Lung (tissue), 12 donors: ENCODE measurements around the gene GLCCI1. TPM values are rescaled to one million over a fixed set of nuclear protein-coding genes. Genes with fewer than 3 reads are reported as not detected.

Experiments
- ATAC-seq: fragments of 200-7000 bp; cut with Tn5 transposase; one replicate; pipeline ENCODE4 v1.9.1; 2020; ENCODE audit warnings: moderate number of reproducible peaks; ENCODE audit not compliant: insufficient read depth, low FRiP score
- DNase-seq, 3 donors: peaks; one replicate each; pipeline ENCODE4 v3.0.0-alpha.2; 2013 to 2017
- H3K27ac ChIP-seq, 2 donors: one replicate each; pipeline ENCODE4 v1.5.1; 2013; ENCODE audit warnings: mild to moderate bottlenecking in 2 of 2, moderate library complexity in 2 of 2, control low read depth in 1 of 2, inconsistent platforms in 1 of 2, low read depth in 1 of 2, low read length in 1 of 2
- H3K27me3 ChIP-seq, 3 donors: one replicate each; pipeline ENCODE4 v1.5.1; 2013; ENCODE audit warnings: low read length in 2 of 3; ENCODE audit not compliant: control insufficient read depth in 3 of 3, insufficient read depth in 3 of 3
- H3K36me3 ChIP-seq, 4 donors: one replicate each; pipeline ENCODE4 v1.5.1; 2013; ENCODE audit warnings: low read length in 4 of 4, mild to moderate bottlenecking in 1 of 4, moderate library complexity in 1 of 4; ENCODE audit not compliant: control insufficient read depth in 4 of 4, insufficient read depth in 4 of 4
- H3K4me1 ChIP-seq, 5 donors: one replicate each; pipeline ENCODE4 v1.5.1; 2013; ENCODE audit warnings: low read length in 5 of 5, mild to moderate bottlenecking in 2 of 5, moderate library complexity in 1 of 5; ENCODE audit not compliant: control insufficient read depth in 5 of 5, insufficient read depth in 5 of 5
- H3K4me3 ChIP-seq: one replicate; pipeline ENCODE4 v1.5.1; 2013; ENCODE audit warnings: mild to moderate bottlenecking, control low read depth, moderate library complexity
- H3K9ac ChIP-seq, 2 donors: one replicate each; pipeline ENCODE4 v1.5.1; 2013; ENCODE audit warnings: low read length in 2 of 2, control low read depth in 1 of 2; ENCODE audit not compliant: insufficient read depth in 1 of 2
- H3K9me3 ChIP-seq, 4 donors: one replicate each; pipeline ENCODE4 v1.5.1; 2013; ENCODE audit warnings: low read length in 3 of 4, mild to moderate bottlenecking in 1 of 4, moderate library complexity in 1 of 4; ENCODE audit not compliant: control insufficient read depth in 4 of 4, insufficient read depth in 3 of 4
- WGBS, 2 donors: extraction: QIAGEN DNeasy Blood & Tissue Kit; methylation state at CpG; one replicate each; pipeline ENCODE4 v1.1.7; 2013; 5-methylcytosine and 5-hydroxymethylcytosine counted together
- polyA plus RNA-seq, 2 donors: library from polyadenylated mRNA; stranded (reverse); fragments of 200-250 nt; gene quantifications; one replicate each; pipeline ENCODE4 v1.2.1, GENCODE V29; 2013
- total RNA-seq, 2 donors: library from RNA; depleted of rRNA in 1 of 2; stranded (reverse); fragments of >200 nt in 1 of 2; gene quantifications; one replicate each; pipeline ENCODE4 v1.2.1, GENCODE V29; 2014 to 2021
- TF ChIP-seq, protein P1 (sequence below): IDR thresholded peaks from 2 replicates; pipeline ENCODE4 v1.5.1; 2012; ENCODE audit warnings: mild to moderate bottlenecking; ENCODE audit errors: control extremely low read depth, extremely low read depth
- donor health status: control.
- donor health status: control.
- donor health status: Bipolar disorder and iron deficiency.
- donor health status: healthy.
- donor health status: DM: yes; HTN: yes; CAD: no.

Gene GLCCI1
- total and polyA plus RNA-seq, 4 donors, result 2.5 to 60.2 (median 21.0) TPM

DNA sequence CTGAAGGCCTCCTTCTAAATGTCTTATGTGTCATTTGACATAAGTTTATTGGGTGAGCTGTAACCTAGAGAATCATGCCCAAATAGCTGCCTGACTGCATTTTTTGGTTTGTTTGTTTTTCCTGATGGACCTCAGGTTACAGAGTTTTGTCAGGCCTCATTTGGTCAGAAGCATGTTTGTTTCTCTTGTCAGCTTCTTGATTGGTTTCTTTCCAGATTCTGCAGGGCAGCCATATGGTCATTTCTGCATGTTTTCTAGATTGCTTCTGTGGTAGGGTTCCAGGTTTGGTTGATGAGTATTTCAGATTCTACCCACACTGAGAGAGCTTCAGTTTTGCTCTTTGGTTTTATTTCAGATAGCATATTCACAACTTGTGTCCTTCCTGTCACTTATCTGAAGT is 28.0 kb downstream of the GLCCI1 start:
- no peak overlapping the region for H3K9ac ChIP-seq
- H3K4me3 ChIP-seq, result no peak overlapping the region
- no peaks in the 10 kb centered on the region for H3K27me3 ChIP-seq
- H3K36me3 ChIP-seq, result no peaks in the 10 kb centered on the region
- H3K27ac ChIP-seq, result no peak overlapping the region
- TF ChIP-seq, protein P1, sequence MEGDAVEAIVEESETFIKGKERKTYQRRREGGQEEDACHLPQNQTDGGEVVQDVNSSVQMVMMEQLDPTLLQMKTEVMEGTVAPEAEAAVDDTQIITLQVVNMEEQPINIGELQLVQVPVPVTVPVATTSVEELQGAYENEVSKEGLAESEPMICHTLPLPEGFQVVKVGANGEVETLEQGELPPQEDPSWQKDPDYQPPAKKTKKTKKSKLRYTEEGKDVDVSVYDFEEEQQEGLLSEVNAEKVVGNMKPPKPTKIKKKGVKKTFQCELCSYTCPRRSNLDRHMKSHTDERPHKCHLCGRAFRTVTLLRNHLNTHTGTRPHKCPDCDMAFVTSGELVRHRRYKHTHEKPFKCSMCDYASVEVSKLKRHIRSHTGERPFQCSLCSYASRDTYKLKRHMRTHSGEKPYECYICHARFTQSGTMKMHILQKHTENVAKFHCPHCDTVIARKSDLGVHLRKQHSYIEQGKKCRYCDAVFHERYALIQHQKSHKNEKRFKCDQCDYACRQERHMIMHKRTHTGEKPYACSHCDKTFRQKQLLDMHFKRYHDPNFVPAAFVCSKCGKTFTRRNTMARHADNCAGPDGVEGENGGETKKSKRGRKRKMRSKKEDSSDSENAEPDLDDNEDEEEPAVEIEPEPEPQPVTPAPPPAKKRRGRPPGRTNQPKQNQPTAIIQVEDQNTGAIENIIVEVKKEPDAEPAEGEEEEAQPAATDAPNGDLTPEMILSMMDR, result no peak
- peaks cover 0 to 8% (median under 1%) of the 10 kb centered on the region in 4 donors for H3K9me3 ChIP-seq
- DNase-seq (no peak), ATAC-seq (no peak)
- H3K4me1 ChIP-seq, result peaks cover 0 to 4% (median 0%) of the 10 kb centered on the region in 5 donors

DNA sequence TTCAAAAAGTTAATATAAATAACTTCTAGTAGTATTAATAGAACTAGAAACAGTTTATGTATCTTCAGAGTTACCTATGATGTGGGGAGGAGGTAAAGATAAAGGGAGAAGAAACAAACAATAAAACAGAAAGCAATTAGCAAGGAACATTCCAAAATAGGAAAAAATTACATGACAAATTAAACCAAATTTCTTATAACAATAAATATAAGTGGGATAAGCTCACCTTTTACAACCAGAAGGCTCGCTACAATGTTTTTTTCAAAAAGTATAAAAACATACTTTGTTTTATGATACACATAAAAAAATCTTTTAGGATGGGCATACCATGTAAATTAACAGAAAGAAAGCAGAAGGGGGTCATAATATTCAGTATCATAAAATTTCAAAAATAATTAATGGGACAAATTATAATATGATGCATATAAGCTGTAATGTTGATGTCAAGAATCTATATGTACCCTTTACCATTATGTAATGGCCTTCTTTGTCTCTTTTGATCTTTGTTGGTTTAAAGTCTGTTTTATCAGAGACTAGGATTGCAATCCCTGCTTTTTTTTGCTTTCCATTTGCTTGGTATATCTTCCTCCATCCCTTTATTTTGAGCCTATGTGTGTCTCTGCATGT is 31.8 kb downstream of the GLCCI1 start:
- Histone ChIP-seq H3K9me3 (peaks cover 0 to 2% (median 0%) of the 10 kb centered on the region in 4 donors), H3K4me1 (peaks cover 0 to 4% (median 0%) of the 10 kb centered on the region in 5 donors), H3K4me3 (no peak overlapping the region), H3K27ac (no peak overlapping the region), H3K9ac (no peak overlapping the region), H3K27me3 (no peaks in the 10 kb centered on the region), H3K36me3 (no peaks in the 10 kb centered on the region)
- ATAC-seq (no peak), DNase-seq (no peak)
- TF ChIP-seq, protein P1, result no peak
- WGBS, 2 donors, result 36 to 64% methylated on average over 1 of the region's 1 CpG

DNA sequence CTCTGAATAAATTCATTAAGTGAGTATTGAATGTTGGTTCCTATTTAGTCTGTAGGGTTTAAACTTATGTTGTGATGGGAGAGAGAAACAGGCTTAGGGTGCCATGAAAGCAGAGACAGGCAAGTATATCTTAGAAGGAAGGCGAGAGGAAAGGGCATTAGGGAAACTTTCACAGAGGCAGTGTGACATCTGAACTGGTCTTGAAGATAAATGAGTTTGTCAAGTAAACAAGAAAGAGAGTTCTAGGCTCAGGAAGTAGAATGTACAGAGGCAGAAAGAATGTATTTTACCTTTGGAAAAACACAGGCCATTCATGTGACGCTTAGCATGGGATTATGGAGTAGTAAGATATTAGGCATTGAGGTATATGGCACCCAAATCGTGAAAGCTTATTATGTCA is 34.5 kb downstream of the GLCCI1 start:
- Histone ChIP-seq H3K27ac (no peak overlapping the region), H3K9me3 (peaks cover 0 to 2% (median 0%) of the 10 kb centered on the region in 4 donors), H3K4me3 (no peak overlapping the region), H3K4me1 (no peaks in the 10 kb centered on the region), H3K9ac (no peak overlapping the region), H3K36me3 (peaks cover 4 to 10% (median 7%) of the 10 kb centered on the region in 4 donors), H3K27me3 (no peaks in the 10 kb centered on the region)
- TF ChIP-seq, protein P1, result no peak
- WGBS, 2 donors, result 77 to 80% methylated on average over 3 of the region's 3 CpGs
- no peak for ATAC-seq
- no peak for DNase-seq

DNA sequence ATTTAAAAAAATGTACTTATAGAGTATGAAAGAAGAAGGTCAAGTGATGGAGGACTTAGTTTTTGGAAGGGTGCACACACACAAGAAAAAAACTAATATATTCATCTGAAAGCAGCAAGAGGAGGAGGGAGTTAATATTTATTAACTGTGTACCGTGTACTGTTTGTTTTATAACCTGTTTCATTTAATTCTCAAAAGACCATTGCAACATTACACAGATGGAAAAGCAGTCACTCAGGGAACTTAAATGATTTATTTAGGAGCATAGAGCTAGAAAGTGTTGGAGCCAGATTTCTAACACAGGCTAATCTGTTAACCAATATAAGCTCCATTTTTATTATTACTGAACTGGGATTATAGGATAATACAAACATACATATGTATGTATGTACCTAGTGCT is 36.7 kb downstream of the GLCCI1 start:
- H3K9ac ChIP-seq, result no peak overlapping the region
- peaks cover 0 to 2% (median 0%) of the 10 kb centered on the region in 4 donors for H3K9me3 ChIP-seq

More for the DNA sequence above, 36.7 kb downstream of the GLCCI1 start:
- DNase-seq (no peak), ATAC-seq (no peak)
- 66 to 84% methylated on average over 1 of the region's 1 CpG for WGBS, 2 donors
- H3K27me3 ChIP-seq, result no peaks in the 10 kb centered on the region
- peaks cover 4 to 10% (median 7%) of the 10 kb centered on the region in 4 donors for H3K36me3 ChIP-seq
- no peaks in the 10 kb centered on the region for H3K4me1 ChIP-seq
- H3K4me3 ChIP-seq, result no peak overlapping the region
- TF ChIP-seq, protein P1, result no peak
- H3K27ac ChIP-seq, result no peak overlapping the region
